Natural killer cell (primary cell): Measurements from ENCODE around the gene ISL2. TPM values are rescaled to one million over a fixed set of nuclear protein-coding genes. Genes with fewer than 3 reads are reported as not detected.

Experiments used
- ATAC-seq, 3 donors: fragments of 150-1000 bp in 2 of 3; fragments of 200-7000 bp in 1 of 3; cut with Tn5 transposase; 1 replicate in 1 of 3; 2 replicates in 2 of 3; pipeline ENCODE4 v1.10.0; 2021; ENCODE audit warnings: mild to moderate bottlenecking in 2 of 3, moderate library complexity in 2 of 3
- DNase-seq, 2 donors: peaks; one replicate each; pipeline versions ENCODE4 v3.0.0 to v3.0.0-alpha.2; 2013 to 2021; ENCODE audit warnings: mixed read lengths in 1 of 2
- H3K27ac ChIP-seq: one replicate; pipeline ENCODE4 v1.5.1; 2013; ENCODE audit warnings: mild to moderate bottlenecking, low read length
- H3K27me3 ChIP-seq: one replicate; pipeline ENCODE4 v1.6.1; 2013; ENCODE audit warnings: low read length; ENCODE audit not compliant: control insufficient read depth, insufficient read depth
- H3K36me3 ChIP-seq: one replicate; pipeline ENCODE4 v1.6.1; 2013; ENCODE audit warnings: low read length; ENCODE audit not compliant: control insufficient read depth, insufficient read depth
- H3K4me1 ChIP-seq: one replicate; pipeline ENCODE4 v1.6.1; 2013; ENCODE audit warnings: low read length; ENCODE audit not compliant: control insufficient read depth, insufficient read depth
- H3K4me3 ChIP-seq: one replicate; pipeline ENCODE4 v1.5.1; 2013; ENCODE audit warnings: low read length
- H3K9me3 ChIP-seq: one replicate; pipeline ENCODE4 v1.6.1; 2013; ENCODE audit warnings: low read length; ENCODE audit not compliant: control insufficient read depth, insufficient read depth
- H3K27ac Mint-ChIP-seq, 2 donors: one replicate each; pipeline ENCODE4 v1.8.0; 2022; ENCODE audit warnings: mild to moderate bottlenecking in 2 of 2, mixed read lengths in 2 of 2, moderate library complexity in 1 of 2
- H3K27me3 Mint-ChIP-seq, 2 donors: one replicate each; pipeline ENCODE4 v1.8.0; 2022; ENCODE audit warnings: low read depth in 2 of 2, mixed read lengths in 2 of 2
- H3K36me3 Mint-ChIP-seq: one replicate; pipeline ENCODE4 v1.8.0; 2022; ENCODE audit warnings: mixed read lengths
- H3K4me1 Mint-ChIP-seq, 2 donors: one replicate each; pipeline ENCODE4 v1.8.0; 2022; ENCODE audit warnings: mixed read lengths in 2 of 2
- H3K4me3 Mint-ChIP-seq: one replicate; pipeline ENCODE4 v1.8.0; 2022; ENCODE audit warnings: mild to moderate bottlenecking, moderate library complexity, mixed read lengths
- H3K9me3 Mint-ChIP-seq, 2 donors: one replicate each; pipeline ENCODE4 v1.8.0; 2022; ENCODE audit warnings: mixed read lengths in 2 of 2
- CTCF ChIP-seq: fragments of 200-600 bp; IDR thresholded peaks from one replicate; pipeline ENCODE4 v1.8.0; 2022; ENCODE audit warnings: antibody characterized with exemption
- WGBS: methylation state at CpG from one replicate; pipeline ENCODE4 v1.1.7; 2013; ENCODE audit warnings: missing lambda C conversion rate; ENCODE audit not compliant: insufficient coverage; 5-methylcytosine and 5-hydroxymethylcytosine counted together
- intact Hi-C: fragments of 100-400 bp; cut with micrococcal nuclease; formaldehyde crosslinking; loops from one replicate; pipeline ENCODE4 v1.14.2; 2022
- total RNA-seq, 4 donors: library from RNA; stranded (reverse); fragments of 120-200 nt in 1 of 4; gene quantifications; one replicate each; pipeline versions ENCODE4 v1.2.3 to v1.2.4, GENCODE V29; 2013 to 2022

ISL2 gene
- total RNA-seq, 3 donors from 2014 or later (not counting 1 experiment from before 2014, with no cell fraction given) = not detected

GRCh38 chr15:76320012-76320411 lies 16.6 kb upstream of the ISL2 start:
- Mint-ChIP-seq H3K36me3 (no peaks in the 10 kb centered on the region), H3K27ac (no peak overlapping the region), H3K4me1 (no peaks in the 10 kb centered on the region), H3K27me3 (peaks cover 14 to 25% of the 10 kb centered on the region in 2 donors), H3K9me3 (no peaks in the 10 kb centered on the region), H3K4me3 (no peak overlapping the region)
- WGBS = 80% methylated on average over 5 of the region's 6 CpGs
- intact Hi-C loops = no loop called here
- ATAC-seq (no peak), DNase-seq (no peak)
- Histone ChIP-seq H3K27me3 (peaks cover 5% of the 10 kb centered on the region), H3K4me3 (no peak overlapping the region), H3K27ac (no peak overlapping the region), H3K9me3 (no peaks in the 10 kb centered on the region), H3K36me3 (no peaks in the 10 kb centered on the region), H3K4me1 (no peaks in the 10 kb centered on the region)
- TF ChIP-seq CTCF = no peak

GRCh38 chr15:76321171-76321570 lies 15.4 kb upstream of the ISL2 start:
- H3K36me3 ChIP-seq = no peaks in the 10 kb centered on the region
- Mint-ChIP-seq H3K36me3 (no peaks in the 10 kb centered on the region), H3K27ac (no peak overlapping the region), H3K4me3 (no peak overlapping the region), H3K4me1 (no peaks in the 10 kb centered on the region), H3K27me3 (peaks cover 20 to 37% of the 10 kb centered on the region in 2 donors), H3K9me3 (no peaks in the 10 kb centered on the region)
- ATAC-seq = no peak
- intact Hi-C loops = no loop called here
- no peak for DNase-seq
- H3K27me3 ChIP-seq = peaks cover 6% of the 10 kb centered on the region
- no peak overlapping the region for H3K27ac ChIP-seq
- no peaks in the 10 kb centered on the region for H3K4me1 ChIP-seq
- no peaks in the 10 kb centered on the region for H3K9me3 ChIP-seq
- no peak overlapping the region for H3K4me3 ChIP-seq
- no peak for TF ChIP-seq CTCF
- WGBS = 90% methylated on average over 10 of the region's 10 CpGs

GRCh38 chr15:76321602-76322001 lies 15.0 kb upstream of the ISL2 start:
- WGBS = 92% methylated on average over 5 of the region's 5 CpGs
- Mint-ChIP-seq H3K4me3 (no peak overlapping the region), H3K9me3 (no peaks in the 10 kb centered on the region), H3K36me3 (no peaks in the 10 kb centered on the region), H3K27ac (no peak overlapping the region), H3K4me1 (no peaks in the 10 kb centered on the region), H3K27me3 (peaks cover 20 to 39% of the 10 kb centered on the region in 2 donors)
- Histone ChIP-seq H3K36me3 (no peaks in the 10 kb centered on the region), H3K4me1 (no peaks in the 10 kb centered on the region), H3K27me3 (peaks cover 6% of the 10 kb centered on the region), H3K27ac (no peak overlapping the region), H3K9me3 (no peaks in the 10 kb centered on the region), H3K4me3 (no peak overlapping the region)
- intact Hi-C loops = no loop called here
- TF ChIP-seq CTCF = no peak
- ATAC-seq (no peak), DNase-seq (no peak)

- H3K4me3 ChIP-seq = no peak overlapping the region
- no peak for DNase-seq
- WGBS = 73% methylated on average over 2 of the region's 3 CpGs
- intact Hi-C loops = no loop called here
- ATAC-seq = no peak
- H3K27me3 ChIP-seq = peaks cover 6% of the 10 kb centered on the region
- H3K27ac ChIP-seq = no peak overlapping the region
- Mint-ChIP-seq H3K27me3 (peaks cover 32 to 54% of the 10 kb centered on the region in 2 donors), H3K36me3 (no peaks in the 10 kb centered on the region), H3K4me3 (no peak overlapping the region), H3K4me1 (no peaks in the 10 kb centered on the region), H3K9me3 (no peaks in the 10 kb centered on the region), H3K27ac (no peak overlapping the region)
- no peaks in the 10 kb centered on the region for H3K9me3 ChIP-seq
- no peaks in the 10 kb centered on the region for H3K36me3 ChIP-seq
- H3K4me1 ChIP-seq = no peaks in the 10 kb centered on the region
- no peak for TF ChIP-seq CTCF
Measured at GRCh38 chr15:76324066-76324465, 12.5 kb upstream of the ISL2 start.
